Uterus (tissue), 4 donors: ENCODE results near the gene MBP. TPM values are rescaled to one million over a fixed set of nuclear protein-coding genes. Genes with fewer than 3 reads are reported as not detected.

Experiments used
- DNase-seq, 2 donors: peaks; one replicate each; pipeline ENCODE4 v3.0.0-alpha.2; 2019 to 2020
- H3K27ac ChIP-seq, 2 donors: fragments of 200-600 bp; sonication (generic); 1 replicate in 1 of 2; 2 replicates in 1 of 2; pipeline ENCODE4 v1.5.1; 2016 to 2018
- H3K27me3 ChIP-seq, 2 donors: fragments of 200-600 bp; sonication (generic); one replicate each; pipeline ENCODE4 v1.5.1; 2018 to 2019; ENCODE audit warnings: control low read depth in 1 of 2
- H3K36me3 ChIP-seq, 2 donors: fragments of 200-600 bp; sonication (generic); one replicate each; pipeline ENCODE4 v1.5.1; 2019; ENCODE audit warnings: control low read depth in 1 of 2
- H3K4me1 ChIP-seq, 2 donors: fragments of 200-600 bp; sonication (generic); one replicate each; pipeline ENCODE4 v1.5.1; 2018 to 2019; ENCODE audit warnings: control low read depth in 1 of 2
- H3K4me3 ChIP-seq, 2 donors: fragments of 200-600 bp; sonication (generic); 1 replicate in 1 of 2; 2 replicates in 1 of 2; pipeline ENCODE4 v1.5.1; 2018 to 2019; ENCODE audit warnings: mild to moderate bottlenecking in 1 of 2
- H3K9me3 ChIP-seq, 2 donors: fragments of 200-600 bp; sonication (generic); one replicate each; pipeline ENCODE4 v1.5.1; 2019; ENCODE audit warnings: control low read depth in 1 of 2
- POLR2A ChIP-seq, 2 donors: fragments of 450-650 bp; IDR thresholded peaks; one replicate each; pipeline ENCODE4 v1.6.1; 2016; ENCODE audit warnings: antibody characterized with exemption in 2 of 2, mild to moderate bottlenecking in 1 of 2, moderate library complexity in 1 of 2
- intact Hi-C: fragments of 100-400 bp; cut with DNase I; formaldehyde crosslinking; loops from one replicate; pipeline ENCODE4 v1.15.1; 2023; ENCODE audit warnings: low total_unique reads
- total RNA-seq, 4 donors: library from RNA; depleted of rRNA in 3 of 4; stranded (reverse); fragments of >200 nt in 3 of 4; gene quantifications; one replicate each; pipeline versions ENCODE4 v1.1.0 to v1.2.4, GENCODE V29; 2014 to 2023
- TF ChIP-seq, protein P1 (sequence below), 4 experiments: fragments of 200-600 bp in 2 of 4; fragments of 450-650 bp in 2 of 4; sonication (generic) in 2 of 4; IDR thresholded peaks; one replicate each; pipeline ENCODE4 v1.5.1; 2016 to 2019; ENCODE audit warnings: antibody characterized with exemption in 4 of 4, mild to moderate bottlenecking in 2 of 4, moderate library complexity in 1 of 4
- donor health status: DM: yes; HTN: yes; CAD: no.

MBP gene
- total RNA-seq, 4 donors from 2014 or later = 12.1 to 52.2 (median 19.8) TPM

DNA sequence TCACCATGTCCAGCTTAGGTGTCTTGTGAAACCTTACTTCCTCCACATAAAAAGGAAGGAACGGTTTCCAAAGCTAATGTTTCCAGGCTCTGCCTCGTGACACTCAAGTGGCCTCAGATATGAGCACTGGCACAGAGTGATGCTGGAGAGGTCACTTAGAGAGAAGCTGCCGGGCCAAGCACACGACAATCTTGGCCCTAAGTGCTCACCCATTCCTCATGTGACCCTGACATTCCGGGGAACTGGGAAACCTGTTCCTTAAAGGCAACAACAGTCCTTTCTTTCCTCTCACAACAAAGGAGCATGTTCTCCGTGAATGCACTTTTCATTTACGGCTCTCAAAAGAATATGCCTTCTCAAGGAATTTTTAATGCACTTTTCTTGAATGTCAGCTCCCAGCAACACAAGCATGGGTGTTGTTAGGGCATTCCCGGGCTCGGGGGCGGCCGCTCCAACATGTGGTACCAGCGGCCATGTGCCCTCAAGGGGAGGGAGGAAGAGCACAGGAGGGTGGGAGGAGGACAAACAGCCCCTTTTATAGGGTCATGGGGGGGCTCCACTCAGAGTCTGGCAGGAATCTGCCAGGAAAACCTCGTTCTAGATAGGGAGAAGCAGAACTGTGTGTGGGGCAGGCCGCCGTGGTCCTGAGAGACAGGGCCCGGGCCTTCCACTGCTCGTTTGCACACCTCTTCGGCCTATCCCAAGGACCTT lies 118.6 kb downstream of the MBP start:
- no peaks in the 10 kb centered on the region for H3K9me3 ChIP-seq
- no peak overlapping the region for H3K4me3 ChIP-seq
- H3K27me3 ChIP-seq = no peaks in the 10 kb centered on the region
- TF ChIP-seq, protein P1, sequence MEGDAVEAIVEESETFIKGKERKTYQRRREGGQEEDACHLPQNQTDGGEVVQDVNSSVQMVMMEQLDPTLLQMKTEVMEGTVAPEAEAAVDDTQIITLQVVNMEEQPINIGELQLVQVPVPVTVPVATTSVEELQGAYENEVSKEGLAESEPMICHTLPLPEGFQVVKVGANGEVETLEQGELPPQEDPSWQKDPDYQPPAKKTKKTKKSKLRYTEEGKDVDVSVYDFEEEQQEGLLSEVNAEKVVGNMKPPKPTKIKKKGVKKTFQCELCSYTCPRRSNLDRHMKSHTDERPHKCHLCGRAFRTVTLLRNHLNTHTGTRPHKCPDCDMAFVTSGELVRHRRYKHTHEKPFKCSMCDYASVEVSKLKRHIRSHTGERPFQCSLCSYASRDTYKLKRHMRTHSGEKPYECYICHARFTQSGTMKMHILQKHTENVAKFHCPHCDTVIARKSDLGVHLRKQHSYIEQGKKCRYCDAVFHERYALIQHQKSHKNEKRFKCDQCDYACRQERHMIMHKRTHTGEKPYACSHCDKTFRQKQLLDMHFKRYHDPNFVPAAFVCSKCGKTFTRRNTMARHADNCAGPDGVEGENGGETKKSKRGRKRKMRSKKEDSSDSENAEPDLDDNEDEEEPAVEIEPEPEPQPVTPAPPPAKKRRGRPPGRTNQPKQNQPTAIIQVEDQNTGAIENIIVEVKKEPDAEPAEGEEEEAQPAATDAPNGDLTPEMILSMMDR (IDR thresholded peaks at IDR 0.05) = no peak
- no peak for TF ChIP-seq POLR2A (IDR thresholded peaks at IDR 0.05)
- no peaks in the 10 kb centered on the region for H3K36me3 ChIP-seq
- H3K4me1 ChIP-seq = no peaks in the 10 kb centered on the region
- H3K27ac ChIP-seq = peak overlapping the region; percentile 71 to 72
- intact Hi-C loops = no loop called here
- DNase-seq = peak; percentile 27 to 37

DNA sequence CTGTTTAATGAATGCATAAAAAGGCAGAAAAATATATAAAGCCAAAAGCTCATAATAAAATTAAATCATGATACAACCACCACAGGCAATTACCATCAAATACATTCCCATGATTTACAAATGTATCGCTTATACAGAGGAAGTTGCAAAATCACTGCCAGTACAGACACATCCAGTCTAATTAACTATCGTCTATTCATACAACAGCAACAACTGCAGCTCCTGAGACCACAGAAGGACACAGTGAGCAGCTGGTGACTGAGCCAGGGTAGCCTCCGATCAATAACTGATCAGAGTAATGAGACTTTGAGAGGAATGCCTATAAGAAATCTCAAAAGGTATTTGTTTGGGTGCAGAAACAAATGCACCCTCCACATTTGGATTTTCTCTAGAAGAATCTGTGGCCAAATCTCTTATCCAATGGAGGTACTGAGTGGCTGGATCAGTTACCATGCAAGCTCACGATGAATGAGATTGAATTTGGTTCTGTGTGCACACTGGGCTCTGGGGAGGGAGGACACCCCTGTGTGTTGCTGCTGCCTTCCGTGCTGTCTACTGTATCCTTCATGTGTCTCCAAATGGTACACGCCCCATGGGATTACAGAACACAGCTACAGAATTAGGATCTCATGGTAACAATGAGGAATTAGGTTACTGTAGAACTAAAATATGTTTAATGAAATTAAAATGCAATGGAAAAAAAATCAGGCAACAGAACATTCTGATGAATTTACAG lies 119.6 kb downstream of the MBP start:
- no peak for DNase-seq
- intact Hi-C loops = no loop called here
- peak overlapping the region; percentile 71 to 72 for H3K27ac ChIP-seq

DNA sequence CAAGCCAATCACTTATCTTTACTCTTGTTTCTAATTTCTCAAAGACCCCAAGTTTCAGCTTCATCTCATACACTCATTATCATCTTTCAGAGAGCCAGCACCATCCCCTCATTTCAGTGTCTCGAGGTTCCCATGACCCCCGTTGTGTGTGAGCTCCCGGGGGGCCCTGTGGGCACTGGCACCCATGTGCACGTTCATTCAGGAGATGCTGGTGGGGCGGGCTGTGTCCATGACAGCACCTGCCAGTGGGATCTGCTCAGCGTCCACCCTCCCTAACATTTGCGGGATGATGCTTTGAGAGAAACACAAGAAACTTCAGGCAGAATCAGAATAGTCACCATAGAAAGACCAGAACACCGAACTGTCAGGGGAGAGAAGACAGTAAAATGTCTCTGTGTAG lies 120.5 kb downstream of the MBP start:
- no peaks in the 10 kb centered on the region for H3K9me3 ChIP-seq
- TF ChIP-seq, protein P1 (IDR thresholded peaks at IDR 0.05) = no peak
- TF ChIP-seq POLR2A (IDR thresholded peaks at IDR 0.05) = no peak
- no peak overlapping the region for H3K27ac ChIP-seq
- no peak overlapping the region for H3K4me3 ChIP-seq
- intact Hi-C loops = no loop called here
- no peaks in the 10 kb centered on the region for H3K27me3 ChIP-seq
- no peak for DNase-seq
- no peaks in the 10 kb centered on the region for H3K4me1 ChIP-seq
- H3K36me3 ChIP-seq = no peaks in the 10 kb centered on the region

More for the DNA sequence above, 119.6 kb downstream of the MBP start:
- H3K36me3 ChIP-seq = no peaks in the 10 kb centered on the region
- H3K4me3 ChIP-seq = no peak overlapping the region
- no peaks in the 10 kb centered on the region for H3K9me3 ChIP-seq
- no peak for TF ChIP-seq POLR2A (IDR thresholded peaks at IDR 0.05)
- TF ChIP-seq, protein P1 (IDR thresholded peaks at IDR 0.05) = no peak
- no peaks in the 10 kb centered on the region for H3K4me1 ChIP-seq
- H3K27me3 ChIP-seq = no peaks in the 10 kb centered on the region

DNA sequence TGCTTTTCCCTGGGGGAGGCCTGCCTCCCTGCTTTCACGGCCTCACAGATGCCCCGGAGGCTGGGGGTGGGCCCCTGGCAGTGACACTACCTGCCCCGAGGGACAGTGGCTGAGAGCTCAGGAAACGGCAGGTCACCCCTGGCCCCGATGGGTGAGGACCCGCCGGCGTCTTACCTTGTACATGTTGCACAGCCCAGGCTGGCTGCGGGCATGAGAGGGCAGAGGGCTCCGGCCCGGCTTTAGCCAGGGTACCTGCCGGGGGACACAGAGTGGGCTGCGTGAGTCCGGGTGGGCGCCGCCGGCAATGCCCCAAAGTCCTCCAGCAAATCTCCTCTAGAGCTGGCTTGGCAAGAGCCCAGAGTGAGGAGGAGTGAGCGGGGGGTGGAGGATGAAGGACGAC lies 122.9 kb downstream of the MBP start:
- DNase-seq = no peak
- H3K4me3 ChIP-seq = no peak overlapping the region
- no peaks in the 10 kb centered on the region for H3K27me3 ChIP-seq
- no peak overlapping the region for H3K27ac ChIP-seq
- intact Hi-C loops = no loop called here
- H3K36me3 ChIP-seq = no peaks in the 10 kb centered on the region
- H3K4me1 ChIP-seq = no peaks in the 10 kb centered on the region
- H3K9me3 ChIP-seq = no peaks in the 10 kb centered on the region
- TF ChIP-seq POLR2A (IDR thresholded peaks at IDR 0.05) = no peak

DNA sequence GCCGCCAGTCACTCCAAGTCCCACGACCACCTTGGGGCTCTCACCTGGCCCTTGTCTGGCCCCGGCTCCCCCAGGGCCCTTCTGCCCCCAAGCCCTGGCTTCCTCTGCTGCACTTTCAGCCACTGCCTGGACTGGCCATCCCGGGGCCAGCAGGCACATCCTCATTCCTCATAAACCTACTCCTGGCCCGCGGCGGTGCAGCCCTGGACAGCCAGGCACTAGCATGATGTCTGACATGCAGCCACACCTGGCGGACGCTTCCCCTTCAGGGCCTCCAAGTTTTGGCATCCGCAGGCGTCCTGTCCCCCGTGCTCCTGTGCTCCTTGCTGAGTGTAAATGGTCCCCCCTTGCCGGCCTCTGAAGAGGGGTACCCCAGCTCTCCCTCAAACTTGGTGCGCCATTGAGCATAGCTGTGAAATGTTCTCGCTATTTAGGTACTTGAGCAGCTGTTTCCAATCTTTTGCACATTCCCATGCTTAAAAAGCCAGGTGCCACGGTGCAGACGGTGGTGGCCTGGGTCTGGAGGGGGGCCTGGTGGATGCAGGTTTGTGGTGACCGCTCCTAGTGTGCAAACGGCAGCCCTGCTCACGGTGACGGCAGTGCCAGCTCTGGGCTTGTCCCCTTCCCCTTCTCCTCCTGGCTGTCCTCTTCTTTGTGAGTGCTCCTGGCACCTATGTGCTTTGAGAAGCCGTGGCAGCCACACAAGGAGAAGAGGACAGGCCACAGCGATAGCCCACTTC lies 123.8 kb downstream of the MBP start:
- DNase-seq = peak in 1 of 2 donors; percentile 8
- H3K9me3 ChIP-seq = no peaks in the 10 kb centered on the region
- H3K27ac ChIP-seq = no peak overlapping the region
- no peaks in the 10 kb centered on the region for H3K36me3 ChIP-seq
- TF ChIP-seq, protein P1 (IDR thresholded peaks at IDR 0.05) = no peak
- TF ChIP-seq POLR2A (IDR thresholded peaks at IDR 0.05) = no peak
- no peaks in the 10 kb centered on the region for H3K4me1 ChIP-seq
- H3K27me3 ChIP-seq = no peaks in the 10 kb centered on the region
- H3K4me3 ChIP-seq = no peak overlapping the region
- intact Hi-C loops = no loop called here
